Tibial nerve (tissue), 4 donors: ENCODE data around the gene SWSAP1. TPM values are rescaled to one million over a fixed set of nuclear protein-coding genes. Genes with fewer than 3 reads are reported as not detected.

Experiments
- DNase-seq, 2 donors: peaks; one replicate each; pipeline ENCODE4 v3.0.0-alpha.2; 2019; ENCODE audit warnings: low spot score in 2 of 2
- H3K27ac ChIP-seq, 4 donors: fragments of 200-600 bp; sonication (generic) in 3 of 4; one replicate each; pipeline ENCODE4 v1.5.1; 2017 to 2019; ENCODE audit warnings: mild to moderate bottlenecking in 1 of 4
- H3K27me3 ChIP-seq, 2 donors: fragments of 200-600 bp; sonication (generic) in 1 of 2; one replicate each; pipeline versions ENCODE4 v1.5.1 to v1.6.0; 2017 to 2019
- H3K36me3 ChIP-seq, 3 donors: fragments of 200-600 bp; sonication (generic); one replicate each; pipeline ENCODE4 v1.5.1; 2018 to 2019
- H3K4me1 ChIP-seq, 4 donors: fragments of 200-600 bp; sonication (generic) in 3 of 4; one replicate each; pipeline ENCODE4 v1.5.1; 2017 to 2019
- H3K4me3 ChIP-seq, 4 donors: fragments of 200-600 bp; sonication (generic) in 3 of 4; one replicate each; pipeline ENCODE4 v1.5.1; 2017 to 2019; ENCODE audit warnings: mild to moderate bottlenecking in 1 of 4, moderate library complexity in 1 of 4
- H3K9me3 ChIP-seq, 4 donors: fragments of 200-600 bp; sonication (generic) in 3 of 4; one replicate each; pipeline ENCODE4 v1.5.1; 2017 to 2019
- EP300 ChIP-seq, 2 donors: sonication (generic); formaldehyde crosslinking; IDR thresholded peaks; one replicate each; pipeline ENCODE4 v1.6.1; 2017; ENCODE audit warnings: antibody characterized with exemption in 2 of 2, mild to moderate bottlenecking in 1 of 2
- POLR2A ChIP-seq, 2 donors: fragments of 450-650 bp; IDR thresholded peaks; one replicate each; pipeline ENCODE4 v1.6.1; 2017; ENCODE audit warnings: antibody characterized with exemption in 2 of 2, mild to moderate bottlenecking in 2 of 2, moderate library complexity in 2 of 2
- WGBS, 2 donors: methylation state at CpG; one replicate each; pipeline ENCODE4 v1.1.5; 2018; 5-methylcytosine and 5-hydroxymethylcytosine counted together
- total RNA-seq, 4 donors: library from RNA; depleted of rRNA; stranded (reverse); fragments of >200 nt; gene quantifications; one replicate each; pipeline ENCODE4 v1.1.0, GENCODE V29; 2016
- TF ChIP-seq, protein P1 (sequence below), 5 experiments: fragments of 200-600 bp in 3 of 5; fragments of 450-650 bp in 2 of 5; sonication (generic) in 3 of 5; IDR thresholded peaks; one replicate each; pipeline ENCODE4 v1.5.1; 2016 to 2019; ENCODE audit warnings: antibody characterized with exemption in 5 of 5, mild to moderate bottlenecking in 3 of 5, moderate library complexity in 2 of 5

The SWSAP1 gene
- total RNA-seq, 4 donors from 2014 or later: 2.3 to 5.7 (median 2.8) TPM

DNA sequence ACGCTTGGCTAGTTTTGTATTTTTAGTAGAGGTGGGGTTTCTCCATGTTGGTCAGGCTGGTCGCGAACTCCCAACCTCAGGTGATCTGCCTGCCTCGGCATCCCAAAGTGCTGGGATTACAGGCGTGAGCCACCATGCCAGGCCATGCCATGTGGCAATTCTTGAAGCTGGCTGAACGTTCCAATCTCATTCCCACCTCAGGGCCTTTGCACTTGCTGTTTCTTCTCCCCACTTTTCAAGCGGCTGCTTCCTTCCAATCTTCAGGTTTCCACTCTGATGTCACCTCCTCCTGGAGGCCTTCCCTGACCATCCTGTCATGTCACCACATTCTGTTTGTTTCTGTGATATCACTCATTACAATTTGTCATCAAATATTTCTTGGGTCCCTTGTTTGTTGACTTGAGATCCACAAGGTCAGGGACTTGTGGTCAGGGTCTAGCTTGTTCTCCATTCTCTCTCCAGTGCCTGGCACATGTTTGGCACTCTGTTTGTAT lies 5.4 kb downstream of the SWSAP1 start:
- TF ChIP-seq EP300 (IDR thresholded peaks at IDR 0.05) (no peak), POLR2A (IDR thresholded peaks at IDR 0.05) (no peak)
- TF ChIP-seq, protein P1, sequence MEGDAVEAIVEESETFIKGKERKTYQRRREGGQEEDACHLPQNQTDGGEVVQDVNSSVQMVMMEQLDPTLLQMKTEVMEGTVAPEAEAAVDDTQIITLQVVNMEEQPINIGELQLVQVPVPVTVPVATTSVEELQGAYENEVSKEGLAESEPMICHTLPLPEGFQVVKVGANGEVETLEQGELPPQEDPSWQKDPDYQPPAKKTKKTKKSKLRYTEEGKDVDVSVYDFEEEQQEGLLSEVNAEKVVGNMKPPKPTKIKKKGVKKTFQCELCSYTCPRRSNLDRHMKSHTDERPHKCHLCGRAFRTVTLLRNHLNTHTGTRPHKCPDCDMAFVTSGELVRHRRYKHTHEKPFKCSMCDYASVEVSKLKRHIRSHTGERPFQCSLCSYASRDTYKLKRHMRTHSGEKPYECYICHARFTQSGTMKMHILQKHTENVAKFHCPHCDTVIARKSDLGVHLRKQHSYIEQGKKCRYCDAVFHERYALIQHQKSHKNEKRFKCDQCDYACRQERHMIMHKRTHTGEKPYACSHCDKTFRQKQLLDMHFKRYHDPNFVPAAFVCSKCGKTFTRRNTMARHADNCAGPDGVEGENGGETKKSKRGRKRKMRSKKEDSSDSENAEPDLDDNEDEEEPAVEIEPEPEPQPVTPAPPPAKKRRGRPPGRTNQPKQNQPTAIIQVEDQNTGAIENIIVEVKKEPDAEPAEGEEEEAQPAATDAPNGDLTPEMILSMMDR (IDR thresholded peaks at IDR 0.05): no peak
- H3K9me3 ChIP-seq: no peaks in the 10 kb centered on the region
- H3K36me3 ChIP-seq: peaks cover 0 to 6% (median 0%) of the 10 kb centered on the region in 3 donors
- H3K27ac ChIP-seq: peak overlapping the region in 2 of 4 donors; percentile 48 to 92
- DNase-seq: no peak
- no peak overlapping the region for H3K4me3 ChIP-seq
- peaks cover 0 to 74% (median 41%) of the 10 kb centered on the region in 4 donors for H3K4me1 ChIP-seq
- WGBS, 2 donors: 92 to 96% methylated on average over 7 of the region's 7 CpGs
- H3K27me3 ChIP-seq: peaks cover 0 to 31% of the 10 kb centered on the region in 2 donors

DNA sequence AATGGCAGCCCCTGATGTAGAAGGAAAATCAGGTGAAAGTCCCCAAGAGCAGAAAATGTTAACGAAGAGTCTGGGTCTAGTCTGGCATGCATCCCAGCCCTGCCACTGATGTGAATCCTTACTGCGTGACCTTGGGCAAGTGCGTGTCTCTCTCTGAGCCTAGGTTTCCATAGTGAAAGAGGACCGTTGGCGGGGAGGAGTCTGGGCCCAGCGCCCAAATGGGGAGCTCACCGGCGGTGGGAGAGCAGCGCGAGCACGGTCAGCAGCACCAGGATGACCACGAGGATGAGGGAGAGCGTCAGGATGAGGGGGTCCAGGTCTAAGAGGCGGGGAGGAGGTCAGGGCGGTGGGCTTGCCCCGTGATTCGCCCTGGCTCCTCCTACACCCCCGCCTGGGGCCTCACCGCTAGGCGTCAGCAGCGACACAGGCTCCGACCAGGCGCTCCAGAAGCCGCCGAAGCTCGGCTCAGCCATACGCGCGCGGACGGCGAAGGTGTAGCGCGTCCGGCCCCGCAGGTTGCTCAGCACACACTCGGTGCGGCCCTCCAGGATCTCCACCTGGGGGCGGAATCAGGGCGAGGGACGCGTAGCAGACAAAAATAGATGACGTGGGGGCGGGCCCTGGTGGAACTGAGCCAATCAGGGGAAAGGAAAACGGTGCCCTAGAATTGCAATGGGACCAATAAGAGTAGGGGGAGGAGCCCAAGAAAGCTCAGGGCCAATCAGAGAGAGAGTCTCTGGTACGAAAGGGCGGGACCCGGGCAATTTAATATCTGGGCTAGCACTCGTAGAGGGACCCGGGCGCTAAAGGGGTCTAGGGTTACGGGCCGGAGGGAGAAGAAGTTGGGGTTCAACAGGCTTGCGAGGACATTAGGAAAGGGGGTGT lies 6.4 kb downstream of the SWSAP1 start:
- Histone ChIP-seq H3K9me3 (no peaks in the 10 kb centered on the region), H3K27me3 (peaks cover 0 to 31% of the 10 kb centered on the region in 2 donors), H3K4me1 (peaks cover 0 to 68% (median 35%) of the 10 kb centered on the region in 4 donors), H3K27ac (peak overlapping the region; percentile 48 to 92 (median 84)), H3K4me3 (peak overlapping the region; percentile 40 to 72 (median 67)), H3K36me3 (peaks cover 0 to 6% (median 0%) of the 10 kb centered on the region in 3 donors)
- TF ChIP-seq, protein P1 (IDR thresholded peaks at IDR 0.05): peak; percentile 59 to 95 (median 85)
- TF ChIP-seq POLR2A (IDR thresholded peaks at IDR 0.05): peak; percentile 58 to 76
- TF ChIP-seq EP300 (IDR thresholded peaks at IDR 0.05): peak in 1 of 2 donors; percentile 92
- DNase-seq: peak; percentile 92 to 95
- 0 to 2% methylated on average over 44 to 52 of the region's 54 CpGs for WGBS, 2 donors

DNA sequence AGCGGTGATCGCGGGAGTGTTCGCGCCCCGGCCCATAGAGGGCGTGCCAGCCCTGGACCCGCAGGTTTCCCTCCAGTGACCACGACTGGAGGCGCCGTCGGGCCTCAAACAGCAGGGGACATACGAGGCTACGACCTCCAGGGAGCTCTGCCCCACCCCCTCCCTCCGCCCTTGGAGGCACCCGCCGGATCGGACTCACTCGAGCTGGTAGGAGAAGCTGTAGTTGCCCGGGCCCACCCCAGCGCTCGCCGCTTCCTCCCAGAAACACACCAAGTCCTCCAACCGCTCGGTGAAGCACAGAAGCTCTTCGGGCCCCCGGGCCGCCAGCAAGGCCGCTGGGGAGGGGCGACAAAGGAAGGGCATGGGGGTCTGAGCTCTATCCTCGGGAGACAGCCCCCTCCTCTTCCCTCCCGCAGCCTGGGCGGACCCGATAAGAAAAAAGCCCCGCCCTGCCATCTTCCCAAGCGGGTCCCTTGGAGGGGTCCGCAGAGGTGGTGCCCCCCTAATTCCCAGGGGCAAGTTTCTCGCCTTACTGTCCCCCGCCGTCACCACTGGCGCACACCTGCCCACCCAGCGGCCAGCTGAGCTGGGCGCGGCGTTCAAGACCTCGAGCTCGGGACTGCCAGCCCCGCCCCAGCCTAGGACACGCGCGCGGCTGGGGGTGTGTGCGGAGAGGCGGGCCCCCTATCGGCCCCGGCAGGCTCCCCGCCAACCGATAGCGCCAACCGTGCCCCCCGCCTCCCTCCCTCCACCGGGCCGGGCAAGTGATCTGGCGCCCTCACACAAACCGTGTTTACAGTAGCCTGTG lies 8.6 kb downstream of the SWSAP1 start:
- 1 to 2% methylated on average over 21 to 55 of the region's 65 CpGs for WGBS, 2 donors
- H3K9me3 ChIP-seq: no peaks in the 10 kb centered on the region
- peaks cover 0 to 50% (median 30%) of the 10 kb centered on the region in 4 donors for H3K4me1 ChIP-seq
- no peak overlapping the region for H3K27ac ChIP-seq
- peaks cover 0 to 31% of the 10 kb centered on the region in 2 donors for H3K27me3 ChIP-seq
- peak overlapping the region; percentile 6 to 44 (median 24) for H3K4me3 ChIP-seq
- TF ChIP-seq, protein P1 (IDR thresholded peaks at IDR 0.05): peak in 4 of 5 experiments; percentile 40 to 55 (median 53)
- no peak for TF ChIP-seq POLR2A (IDR thresholded peaks at IDR 0.05)
- no peak for TF ChIP-seq EP300 (IDR thresholded peaks at IDR 0.05)
- H3K36me3 ChIP-seq: peaks cover 0 to 1% (median 0%) of the 10 kb centered on the region in 3 donors
- DNase-seq: peak in 1 of 2 donors; percentile 14

DNA sequence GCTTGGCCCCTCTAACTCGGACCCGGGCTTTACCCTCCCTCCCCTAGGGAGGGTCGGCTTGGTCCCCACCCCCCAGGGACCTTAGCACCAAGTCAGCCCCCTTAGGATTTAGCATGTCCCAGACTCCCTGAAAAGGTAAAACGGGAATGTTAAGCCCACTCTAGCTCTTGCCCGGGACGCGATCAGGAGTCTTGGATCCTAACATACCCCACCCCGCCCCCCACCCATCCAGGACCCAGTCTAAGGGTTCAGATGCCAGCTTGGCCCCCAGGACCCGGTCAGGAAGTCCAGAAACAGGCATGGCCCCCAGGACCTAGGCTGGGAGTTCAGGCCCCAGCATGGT lies 9.2 kb downstream of the SWSAP1 start:
- Histone ChIP-seq H3K27me3 (peaks cover 0 to 31% of the 10 kb centered on the region in 2 donors), H3K27ac (peak overlapping the region in 1 of 4 donors; percentile 42), H3K36me3 (no peaks in the 10 kb centered on the region), H3K4me3 (peak overlapping the region in 3 of 4 donors; percentile 20 to 44 (median 28)), H3K9me3 (no peaks in the 10 kb centered on the region), H3K4me1 (peaks cover 0 to 44% (median 30%) of the 10 kb centered on the region in 4 donors)
- no peak for DNase-seq
- WGBS, 2 donors: 1 to 3% methylated on average over 9 of the region's 9 CpGs
- TF ChIP-seq EP300 (IDR thresholded peaks at IDR 0.05): no peak
- TF ChIP-seq, protein P1 (IDR thresholded peaks at IDR 0.05): no peak
- TF ChIP-seq POLR2A (IDR thresholded peaks at IDR 0.05): no peak
